ENCODE data around the gene PDRG1.
"Not testable (repeated sequence)": the region's sequence is repeated elsewhere in the genome, so short reads cannot be mapped to it uniquely, and the experiment has no call there.

PDRG1 gene

DNA sequence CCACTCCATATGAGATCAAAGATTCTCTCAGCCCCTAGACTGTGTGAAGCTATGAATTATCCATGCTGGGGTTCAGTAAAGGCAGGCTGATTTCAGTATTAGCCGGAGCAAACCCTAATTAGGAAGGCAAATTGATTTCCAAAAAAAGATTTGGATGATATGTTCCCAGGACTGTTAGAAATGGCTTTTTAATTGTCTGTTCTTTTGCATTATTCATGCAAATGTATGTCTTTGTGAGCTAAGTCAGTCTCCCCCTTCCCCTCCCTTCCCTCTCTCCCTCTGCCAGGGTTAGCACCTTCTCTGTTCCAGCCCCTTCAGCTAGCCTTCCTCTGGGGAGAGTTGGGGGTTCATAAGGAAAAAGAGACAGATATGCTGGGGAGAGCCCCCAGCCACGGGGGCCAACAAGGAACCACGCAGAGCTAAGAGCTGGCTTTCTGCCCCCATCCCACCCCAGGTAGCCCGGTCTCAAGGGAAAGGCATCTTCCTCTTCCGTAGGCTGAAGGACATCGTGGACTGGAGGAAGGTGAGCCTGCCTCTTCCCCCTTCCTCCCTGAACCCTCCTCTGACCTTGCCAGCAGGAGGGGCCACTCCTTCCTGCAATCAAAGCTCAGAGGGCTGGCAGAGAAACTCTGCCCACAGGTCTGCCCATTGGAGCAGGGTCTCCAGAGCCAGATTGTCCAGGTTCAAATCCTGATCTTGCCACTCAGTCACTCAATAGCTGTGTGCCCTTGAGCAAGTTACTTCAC is 32.3 kb downstream of the PDRG1 start:
- Histone ChIP-seq H3K9me3 (ENCODE audit: low read length) (no peaks in the 10 kb centered on the region), H3K9me2 (ENCODE audit: low read depth, low read length) (no peaks in the 10 kb centered on the region), H4K20me1 (ENCODE audit: insufficient read depth, low read length) (no peaks in the 10 kb centered on the region), H3K27me3 (ENCODE audit: insufficient read depth, low read length) (0 out of 2 replicates have a peak, but pooled peaks cover 6% of the 10 kb centered on the region), H3K9ac (ENCODE audit: low read length) (no peak overlapping the region), H3K36me3 (ENCODE audit: insufficient read depth, low read length) (no peaks in the 10 kb centered on the region), H3F3A (ENCODE audit: insufficient read depth, low read length) (no peaks in the 10 kb centered on the region), H3K27ac (ENCODE audit: low read depth, low read length, poor library complexity, severe bottlenecking) (no peak overlapping the region), H3K4me1 (ENCODE audit: insufficient read depth, low read length, severe bottlenecking) (no peaks in the 10 kb centered on the region), H3K4me3 (ENCODE audit: low read depth, low read length, poor library complexity, severe bottlenecking) (no peak overlapping the region), H3K4me2 (ENCODE audit: low read length) (no peak overlapping the region), H2AFZ (ENCODE audit: low read length) (no peak overlapping the region), H3K79me2 (ENCODE audit: insufficient read depth, low read length) (no peaks in the 10 kb centered on the region)
- no peak for TF ChIP-seq EZH2 (IDR thresholded peaks at IDR 0.05; ENCODE audit: borderline replicate concordance, low read length)
- TF ChIP-seq, protein P1, sequence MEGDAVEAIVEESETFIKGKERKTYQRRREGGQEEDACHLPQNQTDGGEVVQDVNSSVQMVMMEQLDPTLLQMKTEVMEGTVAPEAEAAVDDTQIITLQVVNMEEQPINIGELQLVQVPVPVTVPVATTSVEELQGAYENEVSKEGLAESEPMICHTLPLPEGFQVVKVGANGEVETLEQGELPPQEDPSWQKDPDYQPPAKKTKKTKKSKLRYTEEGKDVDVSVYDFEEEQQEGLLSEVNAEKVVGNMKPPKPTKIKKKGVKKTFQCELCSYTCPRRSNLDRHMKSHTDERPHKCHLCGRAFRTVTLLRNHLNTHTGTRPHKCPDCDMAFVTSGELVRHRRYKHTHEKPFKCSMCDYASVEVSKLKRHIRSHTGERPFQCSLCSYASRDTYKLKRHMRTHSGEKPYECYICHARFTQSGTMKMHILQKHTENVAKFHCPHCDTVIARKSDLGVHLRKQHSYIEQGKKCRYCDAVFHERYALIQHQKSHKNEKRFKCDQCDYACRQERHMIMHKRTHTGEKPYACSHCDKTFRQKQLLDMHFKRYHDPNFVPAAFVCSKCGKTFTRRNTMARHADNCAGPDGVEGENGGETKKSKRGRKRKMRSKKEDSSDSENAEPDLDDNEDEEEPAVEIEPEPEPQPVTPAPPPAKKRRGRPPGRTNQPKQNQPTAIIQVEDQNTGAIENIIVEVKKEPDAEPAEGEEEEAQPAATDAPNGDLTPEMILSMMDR (IDR thresholded peaks at IDR 0.05; ENCODE audit: low read length): no peak

DNA sequence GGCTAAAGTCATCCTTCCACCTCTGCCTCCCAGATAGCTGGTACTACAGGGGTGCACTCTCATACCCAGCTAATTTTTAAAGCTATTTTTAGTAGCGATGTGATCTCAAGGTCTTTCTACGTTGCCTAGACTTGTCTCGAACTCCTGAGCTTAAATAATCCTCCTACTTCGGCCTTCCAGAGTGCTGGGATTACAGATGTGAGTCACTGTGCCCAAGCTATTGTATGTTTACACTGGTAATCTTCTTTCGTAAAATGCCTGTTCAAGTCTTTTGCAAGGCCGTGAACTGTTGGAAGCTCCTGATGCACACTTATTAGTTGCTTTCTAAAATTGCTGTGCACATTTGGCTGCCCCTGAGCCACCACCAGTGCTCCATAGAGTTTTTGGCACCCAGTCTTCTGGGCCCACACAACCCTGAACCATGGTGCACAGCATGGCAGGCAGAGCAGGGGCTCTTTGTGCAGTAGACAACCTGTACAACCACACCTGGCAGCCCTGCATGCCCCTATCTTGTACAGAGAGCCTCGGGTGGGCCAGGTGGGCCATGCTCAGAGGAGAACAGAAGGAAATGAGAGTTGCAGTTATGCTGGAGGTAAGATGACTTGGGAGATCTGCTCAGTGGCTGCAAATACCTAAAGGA is 33.3 kb downstream of the PDRG1 start:
- Histone ChIP-seq H3K9me2 (ENCODE audit: low read depth, low read length) (no peaks in the 10 kb centered on the region), H2AFZ (ENCODE audit: low read length) (no peak overlapping the region), H3K4me2 (ENCODE audit: low read length) (no peak overlapping the region), H3F3A (ENCODE audit: insufficient read depth, low read length) (no peaks in the 10 kb centered on the region), H3K36me3 (ENCODE audit: insufficient read depth, low read length) (no peaks in the 10 kb centered on the region), H4K20me1 (ENCODE audit: insufficient read depth, low read length) (no peaks in the 10 kb centered on the region), H3K4me3 (ENCODE audit: low read depth, low read length, poor library complexity, severe bottlenecking) (no peak overlapping the region), H3K4me1 (ENCODE audit: insufficient read depth, low read length, severe bottlenecking) (no peaks in the 10 kb centered on the region), H3K27me3 (ENCODE audit: insufficient read depth, low read length) (0 out of 2 replicates have a peak, but pooled peaks cover 6% of the 10 kb centered on the region), H3K27ac (ENCODE audit: low read depth, low read length, poor library complexity, severe bottlenecking) (no peak overlapping the region), H3K79me2 (ENCODE audit: insufficient read depth, low read length) (no peaks in the 10 kb centered on the region), H3K9me3 (ENCODE audit: low read length) (no peaks in the 10 kb centered on the region), H3K9ac (ENCODE audit: low read length) (no peak overlapping the region)
- no peak for TF ChIP-seq EZH2 (IDR thresholded peaks at IDR 0.05; ENCODE audit: borderline replicate concordance, low read length)
- TF ChIP-seq, protein P1 (IDR thresholded peaks at IDR 0.05; ENCODE audit: low read length): no peak

DNA sequence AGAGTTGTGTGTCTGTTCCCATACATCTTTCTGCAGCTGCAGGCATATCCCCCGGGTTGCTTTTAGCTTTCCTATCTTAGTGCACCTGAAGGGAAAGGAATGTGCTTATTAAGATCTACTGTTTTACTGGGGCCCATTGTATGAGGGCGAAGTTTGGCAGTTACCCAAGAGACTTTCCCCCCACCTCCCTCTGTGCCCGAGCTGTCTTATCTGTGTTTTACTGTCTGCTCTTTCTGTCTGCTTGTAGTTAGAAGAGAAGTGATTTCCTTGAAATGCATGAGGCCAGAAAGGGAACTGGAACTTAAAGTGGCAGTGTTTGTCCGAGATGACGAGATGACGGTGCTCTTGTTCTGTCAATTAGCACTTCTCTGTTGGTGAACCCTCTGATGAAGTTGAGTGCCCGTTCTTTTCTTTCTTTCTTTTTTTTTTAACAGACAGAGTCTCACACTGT is 33.9 kb downstream of the PDRG1 start:
- not testable (repeated sequence) for H3K4me2 ChIP-seq (ENCODE audit: low read length); H3K4me1 ChIP-seq (ENCODE audit: insufficient read depth, low read length, severe bottlenecking); H3K9ac ChIP-seq (ENCODE audit: low read length); H3K9me2 ChIP-seq (ENCODE audit: low read depth, low read length); H2AFZ ChIP-seq (ENCODE audit: low read length); H3K4me3 ChIP-seq (ENCODE audit: low read depth, low read length, poor library complexity, severe bottlenecking); H3K79me2 ChIP-seq (ENCODE audit: insufficient read depth, low read length); H3K36me3 ChIP-seq (ENCODE audit: insufficient read depth, low read length); H3K9me3 ChIP-seq (ENCODE audit: low read length); H3K27ac ChIP-seq (ENCODE audit: low read depth, low read length, poor library complexity, severe bottlenecking); H3F3A ChIP-seq (ENCODE audit: insufficient read depth, low read length); H4K20me1 ChIP-seq (ENCODE audit: insufficient read depth, low read length); H3K27me3 ChIP-seq (ENCODE audit: insufficient read depth, low read length)

Measured in OCI-LY1 (cell line).